Measurements from ENCODE around the gene NR5A1.

NR5A1 gene

DNA sequence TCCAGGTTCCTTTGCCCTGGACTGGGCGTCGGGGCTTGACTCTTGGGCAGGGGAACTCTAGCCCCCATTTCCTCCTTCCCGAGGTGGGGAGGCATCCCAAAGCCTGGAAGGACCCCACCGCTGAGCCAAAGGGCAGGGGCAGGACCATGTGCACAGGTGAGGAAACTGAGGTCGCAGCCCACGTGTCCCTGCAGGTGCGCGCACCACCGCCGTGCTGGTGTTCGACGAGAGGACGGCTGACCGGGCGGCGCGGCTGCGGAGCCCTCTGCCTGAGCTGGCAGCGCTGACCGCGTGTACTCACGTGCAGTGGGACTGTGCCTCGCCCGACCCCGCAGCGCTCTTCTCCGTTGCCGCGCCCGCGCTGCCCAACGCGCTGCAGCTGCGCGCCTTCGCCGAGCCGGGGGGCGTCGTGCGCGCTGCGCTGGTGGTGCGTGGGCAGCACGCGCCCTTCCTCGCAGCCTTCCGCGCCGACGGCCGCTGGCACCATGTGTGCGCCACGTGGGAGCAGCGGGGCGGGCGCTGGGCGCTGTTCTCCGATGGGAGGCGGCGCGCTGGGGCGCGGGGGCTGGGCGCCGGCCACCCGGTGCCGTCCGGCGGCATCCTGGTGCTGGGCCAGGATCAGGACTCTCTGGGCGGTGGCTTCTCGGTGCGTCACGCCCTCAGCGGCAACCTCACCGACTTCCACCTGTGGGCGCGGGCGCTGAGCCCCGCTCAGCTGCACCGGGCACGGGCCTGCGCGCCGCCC, 54.2 kb downstream of the NR5A1 start:
- peak overlapping the region; percentile 13 for H3K9ac ChIP-seq (ENCODE audit: insufficient read length, low read depth)
- peaks cover 19% of the 10 kb centered on the region for H3K27me3 ChIP-seq (ENCODE audit: insufficient read depth, insufficient read length)
- no peak for TF ChIP-seq YY1 (IDR thresholded peaks at IDR 0.05; ENCODE audit: insufficient read depth, insufficient read length)
- no peak for TF ChIP-seq ZNF274 (IDR thresholded peaks at IDR 0.05; ENCODE audit: low read depth, low read length)
- TF ChIP-seq SUZ12 (IDR thresholded peaks at IDR 0.05; ENCODE audit: extremely low read depth, insufficient read depth, insufficient read length), result no peak
- no peak for DNase-seq (ENCODE audit: low read depth, low spot score)
- no peaks in the 10 kb centered on the region for H3K36me3 ChIP-seq (ENCODE audit: insufficient read depth, insufficient read length, low read length)
- peak overlapping the region; percentile 13 for H3K4me3 ChIP-seq (ENCODE audit: insufficient read length, low read depth)
- H3K9me3 ChIP-seq (ENCODE audit: insufficient read depth, low read length), result no peaks in the 10 kb centered on the region
- peaks cover 14% of the 10 kb centered on the region for H3K4me1 ChIP-seq (ENCODE audit: insufficient read depth, insufficient read length)

DNA sequence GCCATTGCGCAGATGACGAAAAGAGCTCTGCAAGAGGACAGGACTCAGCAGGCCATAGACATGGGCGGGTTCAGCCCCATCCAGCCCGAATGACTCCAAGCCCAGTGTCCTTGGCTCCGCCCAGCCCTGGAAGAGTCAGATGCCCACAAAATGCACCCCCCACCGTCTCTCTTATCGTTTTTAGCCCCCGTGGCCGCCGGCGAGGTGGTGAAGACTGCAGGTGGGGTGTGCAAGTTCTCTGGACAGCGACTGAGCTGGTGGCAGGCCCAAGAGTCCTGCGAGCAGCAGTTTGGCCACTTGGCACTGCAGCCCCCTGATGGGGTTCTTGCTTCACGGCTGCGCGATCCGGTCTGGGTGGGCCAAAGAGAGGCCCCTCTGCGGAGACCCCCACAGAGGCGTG, 54.9 kb downstream of the NR5A1 start:
- H3K4me3 ChIP-seq (ENCODE audit: insufficient read length, low read depth), result no peak overlapping the region
- H3K9me3 ChIP-seq (ENCODE audit: insufficient read depth, low read length), result no peaks in the 10 kb centered on the region
- no peak overlapping the region for H3K9ac ChIP-seq (ENCODE audit: insufficient read length, low read depth)
- TF ChIP-seq SUZ12 (IDR thresholded peaks at IDR 0.05; ENCODE audit: extremely low read depth, insufficient read depth, insufficient read length) (no peak), ZNF274 (IDR thresholded peaks at IDR 0.05; ENCODE audit: low read depth, low read length) (no peak), YY1 (IDR thresholded peaks at IDR 0.05; ENCODE audit: insufficient read depth, insufficient read length) (no peak)
- peaks cover 19% of the 10 kb centered on the region for H3K27me3 ChIP-seq (ENCODE audit: insufficient read depth, insufficient read length)
- H3K4me1 ChIP-seq (ENCODE audit: insufficient read depth, insufficient read length), result peaks cover 12% of the 10 kb centered on the region
- no peak for DNase-seq (ENCODE audit: low read depth, low spot score)
- H3K36me3 ChIP-seq (ENCODE audit: insufficient read depth, insufficient read length, low read length), result no peaks in the 10 kb centered on the region

DNA sequence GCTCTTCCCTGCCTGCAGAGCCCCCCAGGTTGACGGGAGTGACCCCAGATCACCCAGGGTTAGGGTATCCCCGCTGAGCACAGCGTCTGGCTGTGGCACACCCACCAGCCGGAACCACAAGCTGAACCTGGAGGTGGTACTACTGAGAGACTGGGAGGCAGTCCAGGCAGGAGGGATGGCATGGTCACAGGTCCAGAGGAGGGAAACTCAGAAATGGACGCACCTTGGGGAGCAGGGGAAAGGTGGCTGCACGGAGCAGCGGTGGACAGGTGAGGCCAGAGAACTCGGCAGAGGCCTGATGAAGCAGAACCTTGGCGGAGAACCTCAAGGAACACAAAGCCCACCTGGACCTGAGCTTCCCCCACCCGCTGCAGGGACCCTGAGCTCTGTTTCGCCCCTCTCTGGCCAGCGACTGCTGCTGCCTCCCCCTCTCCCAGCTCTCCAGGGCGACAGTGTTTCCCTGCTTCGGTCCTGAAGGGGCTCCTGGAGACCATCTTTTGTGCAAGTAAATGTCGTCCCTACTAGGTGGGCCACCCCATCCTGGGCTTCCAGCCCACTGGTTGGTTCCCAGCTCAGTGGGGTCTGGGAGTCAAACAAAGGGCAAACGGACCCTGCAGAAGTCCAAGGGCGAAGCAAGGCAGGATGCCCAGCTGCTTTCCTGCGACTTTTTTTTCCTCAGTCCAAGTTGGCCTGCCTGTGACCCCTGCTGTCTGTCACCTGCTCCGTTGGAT, 56.1 kb downstream of the NR5A1 start:
- Histone ChIP-seq H3K36me3 (ENCODE audit: insufficient read depth, insufficient read length, low read length) (no peaks in the 10 kb centered on the region), H3K9me3 (ENCODE audit: insufficient read depth, low read length) (no peaks in the 10 kb centered on the region), H3K4me1 (ENCODE audit: insufficient read depth, insufficient read length) (peaks cover 6% of the 10 kb centered on the region), H3K9ac (ENCODE audit: insufficient read length, low read depth) (peak overlapping the region; percentile 57), H3K27me3 (ENCODE audit: insufficient read depth, insufficient read length) (peaks cover 19% of the 10 kb centered on the region), H3K4me3 (ENCODE audit: insufficient read length, low read depth) (peak overlapping the region; percentile 54)
- no peak for DNase-seq (ENCODE audit: low read depth, low spot score)
- no peak for TF ChIP-seq SUZ12 (IDR thresholded peaks at IDR 0.05; ENCODE audit: extremely low read depth, insufficient read depth, insufficient read length)

DNA sequence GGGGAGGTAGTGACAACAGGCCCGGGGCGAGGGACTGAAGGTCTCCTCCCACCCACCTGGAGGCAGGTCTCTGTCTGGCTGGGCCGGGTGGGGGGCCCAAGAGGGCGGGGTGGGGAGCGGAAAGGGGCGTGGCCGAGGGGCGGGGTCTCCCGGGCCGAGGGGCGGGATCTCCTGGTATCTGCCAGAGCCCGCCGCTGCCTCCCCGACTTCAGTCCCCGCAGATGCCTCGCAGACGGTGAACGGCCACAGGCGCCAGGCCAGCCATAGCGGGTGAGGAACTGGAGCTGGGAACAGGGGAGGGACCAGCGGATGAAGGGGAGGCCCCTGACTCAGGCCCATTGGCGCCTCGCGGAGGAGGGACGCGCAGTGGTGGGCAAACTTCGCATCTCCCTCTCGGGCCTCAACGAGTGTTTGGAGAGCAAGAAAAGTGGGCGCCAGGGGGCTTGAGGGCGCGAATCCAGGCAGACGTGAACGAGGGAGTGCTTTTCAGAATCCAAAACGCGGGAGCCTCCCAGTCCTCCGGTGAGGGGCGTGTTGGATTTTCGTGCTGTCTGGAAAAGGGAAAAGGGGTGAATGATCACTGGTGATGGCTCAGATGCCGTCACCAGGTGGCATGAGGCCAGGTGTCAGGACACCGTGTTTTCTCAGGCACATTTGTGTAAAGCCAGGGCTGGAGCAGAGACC, 56.8 kb downstream of the NR5A1 start, which contains the start of gene ADGRD2:
TSS of gene ADGRD2 (plus strand) at position 211 of the 684 bp plus-strand sequence. CDS start 1,216 bp downstream, outside the sequence.
- peak within 1 kb of the TSS; percentile 57 for H3K9ac ChIP-seq (ENCODE audit: insufficient read length, low read depth)
- DNase-seq (ENCODE audit: low read depth, low spot score), result peak; percentile 60

DNA sequence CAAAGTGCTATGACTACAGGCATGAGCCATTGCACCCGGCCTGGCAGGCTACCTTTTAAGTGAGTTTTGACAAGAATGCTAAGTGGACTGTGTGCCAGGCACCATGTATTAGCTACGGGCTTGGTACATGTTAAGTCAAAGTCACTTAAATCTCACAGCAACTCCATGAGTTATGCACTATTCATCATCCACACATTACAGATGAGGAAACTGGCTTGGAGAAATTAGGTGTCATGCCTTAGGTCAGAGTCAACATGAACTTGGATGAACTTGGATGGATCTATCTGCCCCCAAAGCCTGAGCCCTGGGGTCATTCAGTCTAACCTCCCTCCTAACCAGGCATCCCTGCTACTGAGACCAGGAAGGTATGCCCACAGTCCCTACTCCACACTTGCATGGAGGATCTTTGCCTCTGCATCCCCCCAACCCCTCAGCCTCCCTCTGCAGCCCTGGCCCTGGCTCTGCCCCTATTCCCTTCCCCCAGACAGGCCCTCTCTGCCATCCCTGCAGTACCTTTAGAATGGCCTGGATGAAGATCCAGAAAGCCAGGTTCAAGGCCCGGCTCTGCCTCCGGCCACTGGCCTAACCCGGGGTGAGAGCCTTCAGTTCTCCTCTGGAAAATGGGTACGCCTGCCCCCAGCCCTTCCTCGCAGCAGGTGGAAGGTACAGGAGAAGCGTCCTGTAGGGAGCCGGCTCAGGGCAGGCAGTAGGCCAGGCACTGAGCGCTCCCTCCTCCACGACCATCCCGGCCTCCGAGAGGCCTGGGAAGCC, 57.6 kb downstream of the NR5A1 start:
- peaks cover 19% of the 10 kb centered on the region for H3K27me3 ChIP-seq (ENCODE audit: insufficient read depth, insufficient read length)
- H3K9me3 ChIP-seq (ENCODE audit: insufficient read depth, low read length), result no peaks in the 10 kb centered on the region
- DNase-seq (ENCODE audit: low read depth, low spot score), result no peak
- peaks cover 6% of the 10 kb centered on the region for H3K4me1 ChIP-seq (ENCODE audit: insufficient read depth, insufficient read length)
- H3K9ac ChIP-seq (ENCODE audit: insufficient read length, low read depth), result no peak overlapping the region
- TF ChIP-seq SUZ12 (IDR thresholded peaks at IDR 0.05; ENCODE audit: extremely low read depth, insufficient read depth, insufficient read length) (no peak), YY1 (IDR thresholded peaks at IDR 0.05; ENCODE audit: insufficient read depth, insufficient read length) (no peak), ZNF274 (IDR thresholded peaks at IDR 0.05; ENCODE audit: low read depth, low read length) (no peak)
- no peaks in the 10 kb centered on the region for H3K36me3 ChIP-seq (ENCODE audit: insufficient read depth, insufficient read length, low read length)
- no peak overlapping the region for H3K4me3 ChIP-seq (ENCODE audit: insufficient read length, low read depth)

More for the DNA sequence above, 56.8 kb downstream of the NR5A1 start, which contains the start of gene ADGRD2:
- Histone ChIP-seq H3K4me1 (ENCODE audit: insufficient read depth, insufficient read length) (peaks cover 6% of the 10 kb centered on the region), H3K36me3 (ENCODE audit: insufficient read depth, insufficient read length, low read length) (no peaks in the 10 kb centered on the region), H3K27me3 (ENCODE audit: insufficient read depth, insufficient read length) (peaks cover 19% of the 10 kb centered on the region), H3K9me3 (ENCODE audit: insufficient read depth, low read length) (no peaks in the 10 kb centered on the region), H3K4me3 (ENCODE audit: insufficient read length, low read depth) (peak within 1 kb of the TSS; percentile 54)
- no peak for TF ChIP-seq ZNF274 (IDR thresholded peaks at IDR 0.05; ENCODE audit: low read depth, low read length)
- no peak for TF ChIP-seq YY1 (IDR thresholded peaks at IDR 0.05; ENCODE audit: insufficient read depth, insufficient read length)
- no peak for TF ChIP-seq SUZ12 (IDR thresholded peaks at IDR 0.05; ENCODE audit: extremely low read depth, insufficient read depth, insufficient read length)

DNA sequence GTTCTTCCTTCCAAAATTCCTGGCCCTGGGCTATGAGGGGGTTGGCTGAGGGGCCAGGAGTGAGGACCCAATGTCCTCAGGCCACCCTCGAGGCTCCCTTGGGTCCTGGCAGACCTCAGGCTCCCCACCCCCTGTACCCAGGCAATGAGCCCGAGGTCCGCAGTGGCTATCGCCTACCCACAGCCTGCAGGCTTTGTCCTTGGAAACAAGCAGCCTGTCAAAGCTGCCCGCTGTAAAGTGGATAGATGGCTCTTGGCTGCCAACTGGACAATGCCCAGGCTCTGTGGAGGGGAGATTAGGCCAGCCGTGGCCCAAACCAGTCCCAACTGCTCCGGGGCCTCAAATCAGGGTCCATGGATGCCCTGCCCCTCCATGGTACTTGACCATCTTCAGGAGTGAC, 59.2 kb downstream of the NR5A1 start:
- no peak overlapping the region for H3K4me3 ChIP-seq (ENCODE audit: insufficient read length, low read depth)
- H3K36me3 ChIP-seq (ENCODE audit: insufficient read depth, insufficient read length, low read length), result no peaks in the 10 kb centered on the region
- peaks cover 6% of the 10 kb centered on the region for H3K4me1 ChIP-seq (ENCODE audit: insufficient read depth, insufficient read length)
- peaks cover 19% of the 10 kb centered on the region for H3K27me3 ChIP-seq (ENCODE audit: insufficient read depth, insufficient read length)
- TF ChIP-seq ZNF274 (IDR thresholded peaks at IDR 0.05; ENCODE audit: low read depth, low read length) (no peak), YY1 (IDR thresholded peaks at IDR 0.05; ENCODE audit: insufficient read depth, insufficient read length) (no peak), SUZ12 (IDR thresholded peaks at IDR 0.05; ENCODE audit: extremely low read depth, insufficient read depth, insufficient read length) (no peak)
- DNase-seq (ENCODE audit: low read depth, low spot score), result no peak
- H3K9me3 ChIP-seq (ENCODE audit: insufficient read depth, low read length), result no peaks in the 10 kb centered on the region
- H3K9ac ChIP-seq (ENCODE audit: insufficient read length, low read depth), result no peak overlapping the region

Data from NT2/D1 (cell line).